HCT116 (cell line): ENCODE results near the gene NAT9. TPM values are rescaled to one million over a fixed set of nuclear protein-coding genes. Genes with fewer than 3 reads are reported as not detected.

Experiments used
- ATAC-seq: fragments of 200-7000 bp; cut with Tn5 transposase; 2 replicates; pipeline ENCODE4 v1.9.1; 2020; ENCODE audit warnings: mild to moderate bottlenecking, moderate library complexity
- BruUV-seq: library from RNA; stranded (reverse); fragments of 400-500 nt; replicated peaks from 2 replicates; lab custom pipeline; 2021; lab: Mats Ljungman, UMichigan
- CTCF ChIA-PET: fragments of 300-600 bp; sonication (Branson Sonifier 250); formaldehyde crosslinking; loops from one replicate; lab custom pipeline; 2021; ENCODE audit warnings: antibody characterized with exemption; lab: Charles Lee
- POLR2A ChIA-PET: fragments of 300-600, 350-600 bp; sonication (Branson Sonifier 250); formaldehyde crosslinking; loops from one replicate; lab custom pipeline; 2021; ENCODE audit warnings: antibody characterized with exemption; lab: Charles Lee
- RAD21 ChIA-PET, 2 experiments: fragments of 300-600 bp; sonication (Branson Sonifier 250); formaldehyde crosslinking; loops; one replicate each; lab custom pipeline; 2023; ENCODE audit warnings: low total read pairs in 2 of 2; ENCODE audit not compliant: uncharacterized antibody in 2 of 2, unreplicated experiment in 2 of 2, low non-redundant PET in 1 of 2; lab: Charles Lee
- DNase-seq: peaks from one replicate; pipeline ENCODE4 v3.0.0-alpha.2; 2010; ENCODE audit warnings: low read depth, low spot score
- H2AFZ ChIP-seq: fragments of 200-600 bp; shearing (Covaris generic), sonication (generic); 2 replicates; pipeline ENCODE4 v1.6.1; 2017; ENCODE audit warnings: low read depth, mixed run types, mixed read lengths, antibody characterized with exemption, low read length; ENCODE audit not compliant: poor library complexity, severe bottlenecking
- H3K27ac ChIP-seq: 2 replicates; pipeline ENCODE4 v1.5.1; 2012; ENCODE audit warnings: low read depth, low read length
- H3K27me3 ChIP-seq: fragments of 200-600 bp; sonication (generic); 2 replicates; pipeline ENCODE4 v1.6.1; 2016; ENCODE audit warnings: mixed run types, low read length, mixed read lengths; ENCODE audit not compliant: insufficient read depth
- H3K36me3 ChIP-seq, 2 experiments: fragments of 200-500 bp in 1 of 2; fragments of 200-600 bp in 1 of 2; sonication (Bioruptor generic) in 1 of 2; sonication (generic) in 1 of 2; 2 replicates each; pipeline versions ENCODE4 v1.5.1 to v1.6.1; 2014 to 2016; ENCODE audit warnings: low read length in 2 of 2, inconsistent platforms in 1 of 2, mixed read lengths in 1 of 2, mixed run types in 1 of 2; ENCODE audit not compliant: insufficient read depth in 2 of 2, control insufficient read depth in 1 of 2
- H3K4me1 ChIP-seq, 2 experiments: fragments of 200-600 bp in 1 of 2; sonication (generic) in 1 of 2; 2 replicates each; pipeline versions ENCODE4 v1.5.1 to v1.6.1; 2012 to 2017; ENCODE audit warnings: low read length in 2 of 2, inconsistent platforms in 1 of 2, mild to moderate bottlenecking in 1 of 2, mixed read lengths in 1 of 2, mixed run types in 1 of 2, moderate library complexity in 1 of 2; ENCODE audit not compliant: insufficient read depth in 2 of 2, control insufficient read depth in 1 of 2
- H3K4me2 ChIP-seq: fragments of 200-600 bp; sonication (generic); 2 replicates; pipeline ENCODE4 v1.6.1; 2017; ENCODE audit warnings: mixed run types, low read length, mixed read lengths
- H3K4me3 ChIP-seq, 2 experiments: fragments of 200-600 bp in 1 of 2; sonication (generic) in 1 of 2; replicated peaks in 1 of 2; 2 replicates each; pipeline ENCODE4 v1.5.1; 2011 to 2016; ENCODE audit warnings: low read length in 2 of 2, control low read depth in 1 of 2, low read depth in 1 of 2, mild to moderate bottlenecking in 1 of 2, mixed read lengths in 1 of 2, mixed run types in 1 of 2
- H3K79me2 ChIP-seq: fragments of 200-600 bp; sonication (generic); 2 replicates; pipeline ENCODE4 v1.6.1; 2017; ENCODE audit warnings: mild to moderate bottlenecking, mixed run types, low read length, moderate library complexity, mixed read lengths; ENCODE audit not compliant: insufficient read depth
- H3K9ac ChIP-seq: fragments of 200-600 bp; sonication (generic); 2 replicates; pipeline ENCODE4 v1.6.1; 2016; ENCODE audit warnings: low read length, mixed read lengths
- H3K9me2 ChIP-seq: fragments of 200-600 bp; sonication (generic), shearing (Covaris generic); 2 replicates; pipeline ENCODE4 v1.6.1; 2017; ENCODE audit warnings: mixed run types, mild to moderate bottlenecking, moderate library complexity; ENCODE audit not compliant: insufficient read depth
- H3K9me3 ChIP-seq, 2 experiments: fragments of 200-500 bp in 1 of 2; fragments of 200-600 bp in 1 of 2; sonication (Bioruptor generic) in 1 of 2; sonication (generic) in 1 of 2; 2 replicates each; pipeline ENCODE4 v1.6.1; 2014 to 2017; ENCODE audit warnings: low read length in 2 of 2, mixed read lengths in 2 of 2, inconsistent platforms in 1 of 2, low read depth in 1 of 2, mild to moderate bottlenecking in 1 of 2, mixed run types in 1 of 2, moderate library complexity in 1 of 2; ENCODE audit not compliant: control insufficient read depth in 1 of 2, insufficient read depth in 1 of 2
- H4K20me1 ChIP-seq: fragments of 200-600 bp; sonication (generic), shearing (Covaris generic); 2 replicates; pipeline ENCODE4 v1.6.1; 2017; ENCODE audit warnings: mixed run types, mild to moderate bottlenecking, moderate library complexity; ENCODE audit not compliant: insufficient read depth
- TCF7L2 ChIP-seq: IDR thresholded peaks from 2 replicates; pipeline ENCODE4 v1.7.0; 2011; ENCODE audit warnings: borderline replicate concordance, inconsistent platforms; ENCODE audit not compliant: insufficient read depth, insufficient read length; ENCODE audit errors: extremely low read depth
- ZFX ChIP-seq: fragments of 450-650 bp; IDR thresholded peaks from 2 replicates; pipeline ENCODE4 v1.6.1; 2017
- ZNF274 ChIP-seq: fragments of 200-500 bp; sonication (Bioruptor generic); IDR thresholded peaks from 2 replicates; pipeline ENCODE4 v1.6.1; 2014; ENCODE audit warnings: mild to moderate bottlenecking, low read depth, low read length, inconsistent platforms
- intact Hi-C: fragments of 100-400 bp; cut with micrococcal nuclease; formaldehyde crosslinking; loops from 2 replicates; pipeline ENCODE4 v1.10.0; 2022
- microRNA-seq: library from miRNA; unstranded; fragments of <30 nt; microRNA quantifications from one replicate; pipeline ENCODE4, GENCODE V29; 2016; ENCODE audit warnings: borderline number of aligned reads
- total RNA-seq: library from RNA; stranded (reverse); gene quantifications from one replicate; pipeline ENCODE4 v1.2.1, GENCODE V29; 2021; ENCODE audit not compliant: unreplicated experiment

The NAT9 gene
- total RNA-seq, 1 experiment from 2014 or later: 88.7 TPM

- no peak for ATAC-seq
- no peak for DNase-seq
- no peaks in the 10 kb centered on the region for H3K4me1 ChIP-seq
- no peak overlapping the region for H3K27ac ChIP-seq
- no peak for TF ChIP-seq TCF7L2
- no peak for TF ChIP-seq ZNF274
- TF ChIP-seq ZFX: no peak
- ChIA-PET POLR2A (interaction anchor here (1.0 kb wide), 1 partner anchor 14 kb away, joined by 3 read pairs; no protein-coding TSS in a partner anchor), RAD21 (no interaction called here), CTCF (interaction anchor here (1.2 kb wide), 1 partner anchor 66 kb away, joined by 3 read pairs; no protein-coding TSS in a partner anchor)
- H3K9me2 ChIP-seq: no peaks in the 10 kb centered on the region
- H3K4me3 ChIP-seq: no peak overlapping the region
- no TSS peak for BruUV-seq
- peaks cover 17% of the 10 kb centered on the region; the same call in 1 of the 2 replicates for H3K27me3 ChIP-seq
- no peak overlapping the region for H3K9ac ChIP-seq
- H3K4me2 ChIP-seq: no peak overlapping the region
- no peaks in the 10 kb centered on the region for H3K9me3 ChIP-seq
- H2AFZ ChIP-seq: no peak overlapping the region
- intact Hi-C loops: no loop called here
- no peaks in the 10 kb centered on the region for H3K36me3 ChIP-seq
- H4K20me1 ChIP-seq: no peaks in the 10 kb centered on the region
- H3K79me2 ChIP-seq: no peaks in the 10 kb centered on the region
These were observed 53.4 kb downstream of the NAT9 start for GRCh38 chr17:74722782-74723181.

Small RNA genes lying within 50 kb of the gene (microRNA-seq; reads per million reads assigned to microRNA genes)
- gene MIR3615: 241 reads per million, percentile 68 among the genes with 10 or more reads in this experiment

Other genes starting within 250 kb of the NAT9 start
- not detected for gene CD300LB, start 244.9 kb downstream of the NAT9 start, total RNA-seq
- 0.15 TPM for gene CD300C, start 230.2 kb downstream of the NAT9 start, total RNA-seq
- not detected for gene CD300H, start 208.8 kb downstream of the NAT9 start, total RNA-seq
- gene CD300LD, start 184.1 kb downstream of the NAT9 start, total RNA-seq: not detected
- gene CD300E, start 152.6 kb downstream of the NAT9 start, total RNA-seq: not detected
- not detected for gene CD300LF, start 63.4 kb downstream of the NAT9 start, total RNA-seq
- gene RAB37, start 39.1 kb downstream of the NAT9 start, total RNA-seq: 8.2 TPM
- gene NHERF1, start 27.7 kb downstream of the NAT9 start, total RNA-seq: 129 TPM
- 2.2 TPM for gene GRIN2C, start 83.5 kb upstream of the NAT9 start, total RNA-seq
- 98.8 TPM for gene FDXR, start 96.6 kb upstream of the NAT9 start, total RNA-seq
- not detected for gene FADS6, start 117.3 kb upstream of the NAT9 start, total RNA-seq
- 3.1 TPM for gene USH1G, start 146.9 kb upstream of the NAT9 start, total RNA-seq
- not detected for gene OTOP2, start 147.9 kb upstream of the NAT9 start, total RNA-seq
- gene OTOP3, start 159.6 kb upstream of the NAT9 start, total RNA-seq: not detected
- gene HID1, start 196.4 kb upstream of the NAT9 start, total RNA-seq: 43.8 TPM
- gene CDR2L, start 211.3 kb upstream of the NAT9 start, total RNA-seq: 26.5 TPM
- gene MRPL58, start 236.3 kb upstream of the NAT9 start, total RNA-seq: 80.5 TPM